Keratinocyte (primary cell): ENCODE results near the gene HEXD.

Experiments used
- CTCF ChIP-seq, 3 experiments: IDR thresholded peaks in 1 of 3; conservative IDR thresholded peaks in 1 of 3; optimal IDR thresholded peaks in 1 of 3; 2 replicates in 2 of 3; 3 replicates in 1 of 3; pipeline versions ENCODE3 to v1.5.1; 2011; ENCODE audit warnings: low read length in 3 of 3, mild to moderate bottlenecking in 3 of 3, moderate library complexity in 2 of 3, control low read depth in 1 of 3, inconsistent platforms in 1 of 3; ENCODE audit not compliant: insufficient read depth in 2 of 3; ENCODE audit errors: extremely low read depth in 1 of 3
- EZH2 ChIP-seq: IDR thresholded peaks from one replicate; pipeline ENCODE4 v1.6.1; 2012; ENCODE audit warnings: inconsistent platforms, mild to moderate bottlenecking, low read length, moderate library complexity

- TF ChIP-seq CTCF (optimal IDR thresholded peaks at IDR 0.05 in 1 of 3, IDR thresholded peaks at IDR 0.05 in 1 of 3, conservative IDR thresholded peaks at IDR 0.05 in 1 of 3; ENCODE audit: extremely low read depth in 1 of 3, insufficient read depth in 2 of 3, low read length in 3 of 3) (no peak), EZH2 (no peak)
Measured at GRCh38 chr17:82400206-82400605, 17.9 kb upstream of the HEXD start.
